Measurements from ENCODE around the gene CAP2. TPM values are rescaled to one million over a fixed set of nuclear protein-coding genes. Genes with fewer than 3 reads are reported as not detected.

CAP2 gene
- total RNA-seq, 2 experiments from 2014 or later, result not detected

GRCh38 chr6:17485181-17485580, 91.8 kb downstream of the CAP2 start:
- no peak overlapping the region for H3K4me3 Mint-ChIP-seq
- CTCF ChIA-PET, result no interaction called here
- H3K27me3 Mint-ChIP-seq, result peaks cover 5% of the 10 kb centered on the region
- no peaks in the 10 kb centered on the region for H3K4me1 Mint-ChIP-seq (ENCODE audit: low read depth)
- no peak overlapping the region for H3K27ac Mint-ChIP-seq
- intact Hi-C loops (cut with micrococcal nuclease), result no loop called here
- no peaks in the 10 kb centered on the region for H3K36me3 Mint-ChIP-seq
- no peak for DNase-seq
- H3K9me3 Mint-ChIP-seq, result no peaks in the 10 kb centered on the region
- POLR2A ChIA-PET, result no interaction called here

GRCh38 chr6:17485946-17486345, 92.6 kb downstream of the CAP2 start:
- Mint-ChIP-seq H3K36me3 (no peaks in the 10 kb centered on the region), H3K27me3 (peaks cover 7% of the 10 kb centered on the region), H3K4me3 (no peak overlapping the region), H3K27ac (no peak overlapping the region), H3K4me1 (ENCODE audit: low read depth) (no peaks in the 10 kb centered on the region), H3K9me3 (no peaks in the 10 kb centered on the region)
- CTCF ChIA-PET, result no interaction called here
- intact Hi-C loops (cut with micrococcal nuclease), result no loop called here
- POLR2A ChIA-PET, result no interaction called here
- no peak for DNase-seq

DNA sequence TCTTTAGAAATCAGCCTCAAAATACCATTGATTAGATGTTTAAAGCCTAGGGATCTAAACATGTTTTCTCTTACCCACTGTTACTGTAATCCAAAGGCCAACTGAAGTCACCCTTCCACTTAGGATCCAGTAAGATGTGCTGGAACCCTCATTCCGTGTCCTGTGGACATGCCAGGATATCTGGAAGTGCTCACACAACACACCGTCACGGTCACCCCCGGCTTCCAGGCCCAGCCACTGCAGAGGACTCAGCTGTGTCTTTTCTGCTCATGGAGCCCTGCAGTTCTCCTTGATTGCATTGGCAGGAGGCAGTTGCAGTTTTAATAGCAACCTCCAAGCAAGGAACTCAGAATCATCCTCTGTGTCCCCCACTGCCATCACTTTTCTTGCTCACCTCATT, 93.3 kb downstream of the CAP2 start:
- peaks cover 13% of the 10 kb centered on the region for H3K27me3 Mint-ChIP-seq
- H3K4me3 Mint-ChIP-seq, result no peak overlapping the region
- H3K27ac Mint-ChIP-seq, result no peak overlapping the region
- intact Hi-C loops (cut with micrococcal nuclease), result no loop called here
- CTCF ChIA-PET, result no interaction called here
- no peak for DNase-seq
- POLR2A ChIA-PET, result no interaction called here
- H3K4me1 Mint-ChIP-seq (ENCODE audit: low read depth), result no peaks in the 10 kb centered on the region
- no peaks in the 10 kb centered on the region for H3K36me3 Mint-ChIP-seq
- H3K9me3 Mint-ChIP-seq, result no peaks in the 10 kb centered on the region

DNA sequence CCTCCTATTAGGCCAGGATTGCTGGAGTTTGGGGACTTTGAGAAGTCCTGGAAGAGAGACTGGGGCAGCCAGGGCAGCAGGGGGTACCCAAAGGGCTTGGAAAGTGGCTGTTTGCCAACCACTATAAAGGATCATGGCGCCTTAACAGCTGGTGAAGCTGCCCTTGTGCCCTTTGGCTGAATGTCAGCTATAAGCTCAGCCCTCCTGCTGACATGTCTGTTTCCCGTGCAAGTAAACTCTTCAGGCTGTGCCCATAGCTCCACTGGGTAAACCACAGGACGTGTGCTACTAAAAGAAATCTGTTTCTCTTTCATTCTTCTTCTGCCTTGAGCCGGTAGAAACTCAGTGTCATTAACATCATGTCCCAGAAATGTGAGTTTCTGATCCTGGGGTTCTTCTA, 97.3 kb downstream of the CAP2 start:
- ChIA-PET POLR2A (no interaction called here), CTCF (no interaction called here)
- Mint-ChIP-seq H3K27me3 (peaks cover 19% of the 10 kb centered on the region), H3K36me3 (no peaks in the 10 kb centered on the region), H3K4me1 (ENCODE audit: low read depth) (no peaks in the 10 kb centered on the region), H3K27ac (no peak overlapping the region), H3K4me3 (no peak overlapping the region), H3K9me3 (no peaks in the 10 kb centered on the region)
- DNase-seq, result no peak
- intact Hi-C loops (cut with micrococcal nuclease), result no loop called here

GRCh38 chr6:17491416-17492142, 98.2 kb downstream of the CAP2 start:
- intact Hi-C loops (cut with micrococcal nuclease), result no loop called here
- H3K4me3 Mint-ChIP-seq, result no peak overlapping the region
- DNase-seq, result no peak
- peaks cover 20% of the 10 kb centered on the region for H3K27me3 Mint-ChIP-seq
- no peak overlapping the region for H3K27ac Mint-ChIP-seq
- POLR2A ChIA-PET, result no interaction called here
- H3K36me3 Mint-ChIP-seq, result no peaks in the 10 kb centered on the region
- H3K9me3 Mint-ChIP-seq, result no peaks in the 10 kb centered on the region
- H3K4me1 Mint-ChIP-seq (ENCODE audit: low read depth), result no peaks in the 10 kb centered on the region
- CTCF ChIA-PET, result no interaction called here

DNA sequence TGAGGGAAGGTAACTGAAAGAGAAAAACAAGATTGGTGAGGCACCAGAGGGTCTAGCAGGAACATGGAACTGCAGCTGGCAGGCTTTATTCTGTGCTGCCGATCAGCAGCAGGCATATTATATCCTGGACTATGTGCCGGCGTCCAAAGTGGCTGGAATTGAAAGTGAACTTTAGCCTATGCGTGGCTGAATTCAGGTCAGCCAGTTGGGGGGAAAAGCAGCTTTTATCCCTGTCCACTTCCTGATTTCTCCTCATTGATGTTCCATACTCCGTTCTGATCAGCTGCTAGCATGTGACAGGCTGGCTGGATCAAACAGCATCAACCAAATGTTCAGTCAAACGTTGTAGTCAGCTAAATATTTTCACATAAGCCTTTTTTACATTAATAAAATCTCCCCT, 99.0 kb downstream of the CAP2 start:
- no peaks in the 10 kb centered on the region for H3K4me1 Mint-ChIP-seq (ENCODE audit: low read depth)
- intact Hi-C loops (cut with micrococcal nuclease), result no loop called here
- ChIA-PET POLR2A (no interaction called here), CTCF (no interaction called here)
- no peaks in the 10 kb centered on the region for H3K36me3 Mint-ChIP-seq
- H3K9me3 Mint-ChIP-seq, result no peaks in the 10 kb centered on the region
- DNase-seq, result no peak
- H3K27ac Mint-ChIP-seq, result no peak overlapping the region
- H3K27me3 Mint-ChIP-seq, result peaks cover 22% of the 10 kb centered on the region
- H3K4me3 Mint-ChIP-seq, result no peak overlapping the region

GRCh38 chr6:17493286-17493685, 99.9 kb downstream of the CAP2 start:
- no peak overlapping the region for H3K27ac Mint-ChIP-seq
- DNase-seq, result no peak
- no peak overlapping the region for H3K4me3 Mint-ChIP-seq
- no peaks in the 10 kb centered on the region for H3K9me3 Mint-ChIP-seq
- H3K27me3 Mint-ChIP-seq, result peaks cover 28% of the 10 kb centered on the region
- intact Hi-C loops (cut with micrococcal nuclease), result no loop called here
- POLR2A ChIA-PET, result no interaction called here
- no peaks in the 10 kb centered on the region for H3K4me1 Mint-ChIP-seq (ENCODE audit: low read depth)
- CTCF ChIA-PET, result no interaction called here
- no peaks in the 10 kb centered on the region for H3K36me3 Mint-ChIP-seq

DNA sequence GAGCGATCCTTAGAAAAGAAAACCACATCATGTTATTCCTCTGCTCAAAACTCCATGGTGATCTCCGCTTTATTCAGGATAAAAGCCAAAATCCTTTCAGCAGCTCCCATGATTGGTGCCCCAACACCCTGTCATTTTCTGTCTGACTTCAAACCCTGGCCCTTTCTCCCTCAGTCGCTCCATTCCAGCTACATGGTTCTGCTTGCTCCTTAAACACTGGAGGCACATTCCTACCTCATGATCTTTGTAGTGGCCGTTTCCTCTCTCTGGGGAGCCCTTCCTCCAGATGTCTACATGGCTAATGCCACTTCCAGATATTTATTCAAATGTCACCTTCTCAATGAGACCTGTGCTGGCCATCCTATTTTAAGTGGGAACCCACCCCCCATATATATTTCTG, 100.8 kb downstream of the CAP2 start:
- no peak for DNase-seq
- H3K9me3 Mint-ChIP-seq, result no peaks in the 10 kb centered on the region
- intact Hi-C loops (cut with micrococcal nuclease), result no loop called here
- H3K4me1 Mint-ChIP-seq (ENCODE audit: low read depth), result no peaks in the 10 kb centered on the region
- no peak overlapping the region for H3K4me3 Mint-ChIP-seq
- peaks cover 29% of the 10 kb centered on the region for H3K27me3 Mint-ChIP-seq
- CTCF ChIA-PET, result no interaction called here
- no peaks in the 10 kb centered on the region for H3K36me3 Mint-ChIP-seq
- H3K27ac Mint-ChIP-seq, result no peak overlapping the region
- POLR2A ChIA-PET, result no interaction called here

- Mint-ChIP-seq H3K4me1 (ENCODE audit: low read depth) (no peaks in the 10 kb centered on the region), H3K9me3 (no peaks in the 10 kb centered on the region), H3K36me3 (no peaks in the 10 kb centered on the region), H3K27ac (no peak overlapping the region), H3K27me3 (peaks cover 29% of the 10 kb centered on the region), H3K4me3 (no peak overlapping the region)
- no peak for DNase-seq
- ChIA-PET CTCF (no interaction called here), POLR2A (no interaction called here)
- intact Hi-C loops (cut with micrococcal nuclease), result no loop called here
Observed at GRCh38 chr6:17494919-17495318, 101.5 kb downstream of the CAP2 start.

- H3K27ac Mint-ChIP-seq, result no peak overlapping the region
- H3K36me3 Mint-ChIP-seq, result no peaks in the 10 kb centered on the region
- H3K4me3 Mint-ChIP-seq, result no peak overlapping the region
- ChIA-PET CTCF (no interaction called here), POLR2A (no interaction called here)
- no peaks in the 10 kb centered on the region for H3K9me3 Mint-ChIP-seq
- H3K27me3 Mint-ChIP-seq, result peaks cover 21% of the 10 kb centered on the region
- no peak for DNase-seq
- intact Hi-C loops (cut with micrococcal nuclease), result no loop called here
- no peaks in the 10 kb centered on the region for H3K4me1 Mint-ChIP-seq (ENCODE audit: low read depth)
Observed at GRCh38 chr6:17497535-17498095, 104.2 kb downstream of the CAP2 start.

GRCh38 chr6:17501442-17501841, 108.0 kb downstream of the CAP2 start:
- no peaks in the 10 kb centered on the region for H3K9me3 Mint-ChIP-seq
- ChIA-PET CTCF (no interaction called here), POLR2A (no interaction called here)
- peaks cover 11% of the 10 kb centered on the region for H3K27me3 Mint-ChIP-seq
- intact Hi-C loops (cut with micrococcal nuclease), result no loop called here
- no peak overlapping the region for H3K27ac Mint-ChIP-seq
- H3K4me1 Mint-ChIP-seq (ENCODE audit: low read depth), result no peaks in the 10 kb centered on the region
- H3K4me3 Mint-ChIP-seq, result no peak overlapping the region
- H3K36me3 Mint-ChIP-seq, result no peaks in the 10 kb centered on the region
- DNase-seq, result no peak

DNA sequence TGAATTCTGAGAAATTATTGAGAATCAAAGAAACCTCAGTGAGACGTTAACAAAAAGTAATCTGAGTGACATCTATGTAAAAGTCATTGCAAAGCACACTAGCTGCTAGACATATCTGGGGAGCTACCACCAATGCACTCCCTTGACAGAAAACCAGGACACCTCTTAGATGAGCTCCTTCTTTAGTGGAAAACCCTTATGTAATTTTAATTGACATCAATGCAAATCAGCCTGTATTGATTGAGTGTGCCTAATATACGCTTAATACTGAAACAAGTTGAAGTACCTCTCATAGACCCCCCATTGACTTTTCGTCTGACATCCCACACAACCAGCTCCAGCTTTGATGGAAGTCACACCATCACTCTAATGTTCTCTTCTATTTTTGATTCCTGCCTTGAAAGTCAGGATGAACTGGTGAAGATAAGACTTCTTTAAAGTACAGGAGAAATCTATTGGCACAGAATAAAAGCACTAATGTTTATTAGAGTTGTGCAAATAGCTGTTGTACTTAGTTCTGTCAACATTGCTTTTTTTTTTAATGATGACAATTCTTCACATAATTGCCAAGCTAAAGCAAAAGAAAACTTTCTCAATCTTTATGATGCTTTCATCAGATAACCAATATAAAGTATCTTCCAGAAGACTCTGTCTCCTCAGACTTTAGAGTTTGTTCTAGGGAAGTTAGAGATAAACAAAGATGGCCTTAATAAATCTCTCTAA, 108.7 kb downstream of the CAP2 start:
- Mint-ChIP-seq H3K4me1 (ENCODE audit: low read depth) (no peaks in the 10 kb centered on the region), H3K36me3 (no peaks in the 10 kb centered on the region), H3K27me3 (peaks cover 7% of the 10 kb centered on the region), H3K27ac (no peak overlapping the region), H3K4me3 (no peak overlapping the region), H3K9me3 (no peaks in the 10 kb centered on the region)
- intact Hi-C loops (cut with micrococcal nuclease), result no loop called here
- ChIA-PET CTCF (interaction anchor here (1.3 kb wide), 1 partner anchor 82 kb away, joined by 8 read pairs; no protein-coding TSS in a partner anchor), POLR2A (no interaction called here)
- DNase-seq, result no peak

- Mint-ChIP-seq H3K9me3 (no peaks in the 10 kb centered on the region), H3K27ac (no peak overlapping the region), H3K36me3 (no peaks in the 10 kb centered on the region), H3K4me1 (ENCODE audit: low read depth) (no peaks in the 10 kb centered on the region), H3K27me3 (peaks cover 3% of the 10 kb centered on the region), H3K4me3 (no peak overlapping the region)
- POLR2A ChIA-PET, result no interaction called here
- intact Hi-C loops (cut with micrococcal nuclease), result no loop called here
- CTCF ChIA-PET, result interaction anchor here (1.3 kb wide), 1 partner anchor 81 kb away, joined by 8 read pairs; no protein-coding TSS in a partner anchor
- no peak for DNase-seq
Observed at GRCh38 chr6:17503051-17503450, 109.7 kb downstream of the CAP2 start.
